Activated naive CD4-positive, alpha-beta T cell treated with anti-CD3 and anti-CD28 coated beads, Interleukin-2, amount 50 U/mL, for 16 hours (primary cell): ENCODE data around the gene DDX54.
"Not testable (repeated sequence)": the region's sequence is repeated elsewhere in the genome, so short reads cannot be mapped to it uniquely, and the experiment has no call there.

Source experiments
- DNase-seq: peaks from one replicate; pipeline ENCODE4 v3.0.0-alpha.2; 2020

Gene DDX54

GRCh38 chr12:113158439-113159203 lies 26.7 kb downstream of the DDX54 start:
- DNase-seq: no peak

GRCh38 chr12:113157218-113157859 lies 27.9 kb downstream of the DDX54 start:
- DNase-seq: no peak

GRCh38 chr12:113155646-113156045 lies 29.6 kb downstream of the DDX54 start:
- DNase-seq: no peak

- no peak for DNase-seq
These were observed 30.2 kb downstream of the DDX54 start for GRCh38 chr12:113155060-113155459.

GRCh38 chr12:113154351-113154973 lies 30.8 kb downstream of the DDX54 start:
- peak; percentile 35 for DNase-seq

- peak; percentile 67 for DNase-seq
These were observed 32.2 kb downstream of the DDX54 start for GRCh38 chr12:113152835-113153814.

- DNase-seq: no peak
These were observed 33.0 kb downstream of the DDX54 start for GRCh38 chr12:113152196-113152834.

GRCh38 chr12:113151655-113152054 lies 33.6 kb downstream of the DDX54 start:
- no peak for DNase-seq

GRCh38 chr12:113149361-113150150 lies 35.7 kb downstream of the DDX54 start, which contains the start of gene CFAP73:
Gene CFAP73 (plus strand): TSS chr12:113149724. CDS start chr12:113149858, 134 bp downstream.
- no peak for DNase-seq

GRCh38 chr12:113146999-113147398 lies 38.3 kb downstream of the DDX54 start:
- no peak for DNase-seq

GRCh38 chr12:113145720-113146551 lies 39.3 kb downstream of the DDX54 start:
- DNase-seq: no peak

- no peak for DNase-seq
These were observed 40.5 kb downstream of the DDX54 start for GRCh38 chr12:113144806-113145205.

- DNase-seq: no peak
These were observed 41.3 kb downstream of the DDX54 start for GRCh38 chr12:113143959-113144358.

GRCh38 chr12:113142886-113143332 lies 42.4 kb downstream of the DDX54 start:
- no peak for DNase-seq

GRCh38 chr12:113142173-113142885 lies 42.9 kb downstream of the DDX54 start:
- DNase-seq: no peak

- DNase-seq: not testable (repeated sequence)
These were observed 43.6 kb downstream of the DDX54 start for GRCh38 chr12:113141716-113142115.

GRCh38 chr12:113140706-113141105 lies 44.6 kb downstream of the DDX54 start:
- DNase-seq: no peak

GRCh38 chr12:113138826-113139225 lies 46.5 kb downstream of the DDX54 start:
- DNase-seq: no peak
